Calu3 (cell line): ENCODE data around the gene PBX4. TPM values are rescaled to one million over a fixed set of nuclear protein-coding genes. Genes with fewer than 3 reads are reported as not detected.
"Not testable (repeated sequence)": the region's sequence is repeated elsewhere in the genome, so short reads cannot be mapped to it uniquely, and the experiment has no call there.

ENCODE experiments used
- Bru-seq: library from RNA; stranded (reverse); fragments of 400-500 nt; gene quantifications from one replicate; lab custom pipeline; 2021; lab: Mats Ljungman, UMichigan
- BruChase-seq, 2 experiments: library from RNA; stranded (reverse); fragments of 400-500 nt; gene quantifications; one replicate each; lab custom pipeline; 2021; lab: Mats Ljungman, UMichigan
- BruUV-seq: library from RNA; stranded (reverse); fragments of 400-500 nt; replicated peaks from 2 replicates; lab custom pipeline; 2021; lab: Mats Ljungman, UMichigan
- CTCF ChIA-PET: fragments of 300-600 bp; sonication (Branson Sonifier 250); formaldehyde crosslinking; loops from one replicate; lab custom pipeline; 2022; ENCODE audit warnings: antibody characterized with exemption; lab: Charles Lee
- DNase-seq: peaks from one replicate; pipeline ENCODE4 v3.0.0; 2022
- H3K27ac Mint-ChIP-seq: one replicate; pipeline ENCODE4 v1.8.0; 2022; ENCODE audit warnings: mixed read lengths; ENCODE audit not compliant: unreplicated experiment
- H3K27me3 Mint-ChIP-seq: one replicate; pipeline ENCODE4 v1.8.0; 2022; ENCODE audit warnings: mixed read lengths; ENCODE audit not compliant: unreplicated experiment
- H3K36me3 Mint-ChIP-seq: one replicate; pipeline ENCODE4 v1.8.0; 2022; ENCODE audit warnings: mild to moderate bottlenecking, moderate library complexity, mixed read lengths; ENCODE audit not compliant: insufficient read depth, unreplicated experiment
- H3K4me1 Mint-ChIP-seq: one replicate; pipeline ENCODE4 v1.8.0; 2022; ENCODE audit warnings: mild to moderate bottlenecking, low read depth, mixed read lengths; ENCODE audit not compliant: unreplicated experiment
- H3K4me3 Mint-ChIP-seq: one replicate; pipeline ENCODE4 v1.8.0; 2022; ENCODE audit warnings: mild to moderate bottlenecking, low read depth, moderate library complexity, mixed read lengths; ENCODE audit not compliant: unreplicated experiment
- H3K9me3 Mint-ChIP-seq: one replicate; pipeline ENCODE4 v1.8.0; 2022; ENCODE audit warnings: low read depth, mixed read lengths; ENCODE audit not compliant: unreplicated experiment
- CTCF ChIP-seq: fragments of 200-600 bp; IDR thresholded peaks from one replicate; pipeline ENCODE4 v1.8.0; 2022; ENCODE audit warnings: antibody characterized with exemption; ENCODE audit not compliant: unreplicated experiment
- intact Hi-C: fragments of 100-400 bp; cut with micrococcal nuclease; formaldehyde crosslinking; loops from one replicate; pipeline ENCODE4 v1.10.0; 2022; ENCODE audit not compliant: unreplicated experiment
- long read RNA-seq: library from polyadenylated mRNA; stranded (forward); transcript quantifications from one replicate; pipeline ENCODE4 v2.0.0, GENCODE V29; 2022
- total RNA-seq: library from RNA; stranded (reverse); gene quantifications from 2 replicates; pipeline ENCODE4 v1.2.3, GENCODE V29; 2022

PBX4 gene
- 5.1 and 6.0 TPM in 2 replicates for total RNA-seq
- percentile 49 among the genes with signal in this experiment for Bru-seq, nascent RNA
- percentile 49 among the genes with signal in this experiment for BruChase-seq, experiment 1, labeled RNA remaining after a 6-hour chase
- percentile 54 among the genes with signal in this experiment for BruChase-seq, experiment 2, labeled RNA remaining after a 2-hour chase
- long read RNA-seq, partial matches to known transcripts, result 0 of 2 reads
- long read RNA-seq, other reads (novel, unspliced or antisense), result 1 of 2 reads

- intact Hi-C loops, result no loop called here
- CTCF ChIA-PET, result no interaction called here
- Mint-ChIP-seq H3K27ac (peak within 1 kb of the TSS; percentile 82), H3K9me3 (no peaks in the 10 kb centered on the region), H3K4me3 (peak within 1 kb of the TSS; percentile 75), H3K27me3 (no peaks in the 10 kb centered on the region), H3K4me1 (peaks cover 28% of the 10 kb centered on the region), H3K36me3 (peaks cover 22% of the 10 kb centered on the region)
- TF ChIP-seq CTCF, result no peak
- peak; percentile 94 for DNase-seq
- BruUV-seq, result no TSS peak
Measured at GRCh38 chr19:19618219-19619051, at the start of gene PBX4. Gene PBX4, minus strand, starts transcription at chr19:19618687. Its CDS starts 58 bp downstream, at chr19:19618629.

GRCh38 chr19:19665420-19665948 lies 47.0 kb upstream of the PBX4 start:
- peaks cover 55% of the 10 kb centered on the region for H3K36me3 Mint-ChIP-seq
- intact Hi-C loops, H3K27ac Mint-ChIP-seq, H3K27me3 Mint-ChIP-seq, H3K9me3 Mint-ChIP-seq, BruUV-seq, H3K4me3 Mint-ChIP-seq, DNase-seq, CTCF ChIA-PET: not testable (repeated sequence)
- peaks cover 18% of the 10 kb centered on the region for H3K4me1 Mint-ChIP-seq

DNA sequence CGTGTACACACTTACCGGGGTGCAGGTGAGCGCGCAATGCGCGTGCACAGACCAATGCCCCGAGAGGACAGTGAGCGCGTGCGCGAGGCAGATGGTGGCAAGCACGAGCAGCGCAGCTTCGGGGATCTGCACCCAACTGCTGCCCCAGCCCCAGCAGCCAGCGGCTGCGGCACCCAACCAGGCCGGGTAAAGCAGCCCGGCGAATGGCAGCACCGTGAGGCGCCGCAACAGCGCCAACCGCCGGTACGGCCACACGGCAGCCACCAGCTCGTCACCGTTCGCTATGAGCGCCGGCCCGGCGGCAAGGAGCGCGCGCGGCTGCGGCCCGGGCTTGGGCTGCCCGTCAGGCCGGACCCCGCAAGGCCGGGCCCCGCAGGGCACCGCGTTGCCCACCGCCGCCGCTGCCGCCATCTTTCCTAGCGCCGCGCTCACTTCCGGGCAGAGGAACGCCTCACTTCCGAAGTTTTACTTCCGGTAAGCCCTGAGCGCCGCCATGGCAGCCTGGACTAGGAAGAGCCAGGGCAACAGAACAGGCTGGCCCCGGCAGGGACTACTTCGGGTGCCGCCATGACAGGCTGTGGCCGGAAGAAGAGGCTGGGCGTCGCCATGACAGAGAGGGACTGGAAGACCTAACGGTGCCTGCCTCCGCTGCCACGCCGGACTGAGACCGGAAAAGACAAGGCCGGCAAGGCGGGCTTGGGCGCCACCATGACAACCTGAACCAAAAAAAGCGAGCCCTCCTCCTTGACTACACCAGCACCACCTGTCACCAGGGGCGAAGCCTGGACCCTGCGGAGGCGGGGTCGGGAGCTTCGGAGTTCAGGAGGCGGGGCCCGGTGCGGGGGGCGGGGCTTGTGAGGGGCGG lies 45.0 kb upstream of the PBX4 start, which contains the start of gene ATP13A1:
Gene ATP13A1, minus strand, starts transcription at position 421 of the 865 bp plus-strand sequence. Its CDS starts 10 bp downstream, at position 411.
- peaks cover 18% of the 10 kb centered on the region for H3K4me1 Mint-ChIP-seq
- BruUV-seq, result no TSS peak
- DNase-seq, result peak; percentile 86
- peak within 1 kb of the TSS; percentile 84 for H3K27ac Mint-ChIP-seq
- peaks cover 40% of the 10 kb centered on the region for H3K36me3 Mint-ChIP-seq
- CTCF ChIA-PET, result interaction anchor here (0.6 to 1.0 kb wide), 7 partner anchors 14 to 676 kb away, joined by 3 to 7 read pairs (median 4); partner anchors contain the start of gene ZNF506
- intact Hi-C loops, result no loop called here
- H3K27me3 Mint-ChIP-seq, result no peaks in the 10 kb centered on the region
- H3K4me3 Mint-ChIP-seq, result peak within 1 kb of the TSS; percentile 96
- no peak for TF ChIP-seq CTCF
- no peaks in the 10 kb centered on the region for H3K9me3 Mint-ChIP-seq

GRCh38 chr19:19662871-19663255 lies 44.4 kb upstream of the PBX4 start:
- no peak for TF ChIP-seq CTCF
- intact Hi-C loops, result no loop called here
- no peaks in the 10 kb centered on the region for H3K27me3 Mint-ChIP-seq

More at GRCh38 chr19:19662871-19663255, 44.4 kb upstream of the PBX4 start:
- DNase-seq, result no peak
- peaks cover 33% of the 10 kb centered on the region for H3K36me3 Mint-ChIP-seq
- H3K27ac Mint-ChIP-seq, result peak overlapping the region; percentile 84
- H3K4me3 Mint-ChIP-seq, result peak overlapping the region; percentile 96
- no peaks in the 10 kb centered on the region for H3K9me3 Mint-ChIP-seq
- no TSS peak for BruUV-seq
- CTCF ChIA-PET, result no interaction called here
- H3K4me1 Mint-ChIP-seq, result peaks cover 18% of the 10 kb centered on the region
